Endothelial cell of umbilical vein (primary cell): ENCODE data around the gene UNC5CL. TPM values are rescaled to one million over a fixed set of nuclear protein-coding genes. Genes with fewer than 3 reads are reported as not detected.

Source experiments
- BruUV-seq: library from RNA; stranded (reverse); fragments of 400-500 nt; replicated peaks from 2 replicates; lab custom pipeline; 2021; lab: Mats Ljungman, UMichigan
- CTCF ChIA-PET: fragments of 300-600, 350-600 bp; sonication (Branson Sonifier 250); formaldehyde crosslinking; loops from one replicate; lab custom pipeline; 2021; ENCODE audit warnings: antibody characterized with exemption, inconsistent platforms; lab: Charles Lee
- POLR2A ChIA-PET: fragments of 300-600, 350-600 bp; sonication (Branson Sonifier 250); formaldehyde crosslinking; loops from one replicate; lab custom pipeline; 2021; ENCODE audit warnings: antibody characterized with exemption, inconsistent platforms; lab: Charles Lee
- DNase-seq: peaks from one replicate; pipeline ENCODE4 v3.0.0-alpha.2; 2011; ENCODE audit warnings: low read depth, low spot score
- FAIRE-seq: peaks from 2 replicates; lab custom pipeline; 2011; peaks lifted over from hg19 to GRCh38; lab: Jason Lieb, UNC
- H2AFZ ChIP-seq: 2 replicates; pipeline ENCODE4 v1.6.0; 2012; ENCODE audit warnings: low read depth, low read length, control low read depth, inconsistent platforms
- H3K27ac ChIP-seq: 2 replicates; pipeline ENCODE4 v1.5.1; 2011; ENCODE audit warnings: low read depth, mild to moderate bottlenecking, control low read depth, low read length, moderate library complexity; ENCODE audit not compliant: insufficient read depth
- H3K27me3 ChIP-seq, 2 experiments: 2 replicates each; pipeline versions ENCODE4 v1.6.0 to v1.6.1; 2011; ENCODE audit warnings: low read length in 2 of 2, mixed read lengths in 1 of 2; ENCODE audit not compliant: control insufficient read depth in 2 of 2, insufficient read depth in 2 of 2
- H3K36me3 ChIP-seq, 2 experiments: 2 replicates in 1 of 2; 3 replicates in 1 of 2; pipeline ENCODE4 v1.5.1; 2011; ENCODE audit warnings: low read length in 2 of 2, mild to moderate bottlenecking in 1 of 2, moderate library complexity in 1 of 2; ENCODE audit not compliant: control insufficient read depth in 2 of 2, insufficient read depth in 2 of 2; ENCODE audit errors: extremely low read depth in 1 of 2
- H3K4me1 ChIP-seq: 3 replicates; pipeline ENCODE4 v1.5.1; 2011; ENCODE audit warnings: mild to moderate bottlenecking, low read length; ENCODE audit not compliant: control insufficient read depth, insufficient read depth; ENCODE audit errors: extremely low read depth
- H3K4me2 ChIP-seq: 2 replicates; pipeline ENCODE4 v1.6.1; 2011; ENCODE audit warnings: low read length, control low read depth, mixed read lengths; ENCODE audit not compliant: insufficient read depth
- H3K4me3 ChIP-seq, 3 experiments: fragments of 200-600 bp in 1 of 3; sonication (generic), shearing (Covaris generic) in 1 of 3; replicated peaks in 1 of 3; 2 replicates each; pipeline ENCODE4 v1.5.1; 2011 to 2016; ENCODE audit warnings: control low read depth in 3 of 3, low read length in 3 of 3, mild to moderate bottlenecking in 2 of 3, inconsistent platforms in 1 of 3, low read depth in 1 of 3, moderate library complexity in 1 of 3; ENCODE audit not compliant: insufficient read depth in 1 of 3
- H3K79me2 ChIP-seq: 2 replicates; pipeline ENCODE4 v1.6.0; 2012; ENCODE audit warnings: low read length, inconsistent platforms; ENCODE audit not compliant: control insufficient read depth, insufficient read depth
- H3K9ac ChIP-seq: replicated peaks from 2 replicates; pipeline ENCODE3; 2011; ENCODE audit warnings: low read length, control low read depth; ENCODE audit not compliant: insufficient read depth; ENCODE audit errors: extremely low read depth
- H3K9me1 ChIP-seq: replicated peaks from 3 replicates; pipeline ENCODE4 v1.6.0; 2011; ENCODE audit warnings: mild to moderate bottlenecking, low read length; ENCODE audit not compliant: control insufficient read depth, insufficient read depth; ENCODE audit errors: extremely low read depth
- H3K9me3 ChIP-seq: replicated peaks from 2 replicates; pipeline ENCODE4 v1.5.1; 2012; ENCODE audit warnings: low read length, inconsistent platforms; ENCODE audit not compliant: control insufficient read depth, insufficient read depth
- H4K20me1 ChIP-seq: replicated peaks from 2 replicates; pipeline ENCODE3; 2011; ENCODE audit warnings: mild to moderate bottlenecking, low read length; ENCODE audit not compliant: control insufficient read depth, insufficient read depth; ENCODE audit errors: extremely low read depth
- EZH2 ChIP-seq: IDR thresholded peaks from 2 replicates; pipeline ENCODE4 v1.6.1; 2012; ENCODE audit warnings: borderline replicate concordance, low read depth, mild to moderate bottlenecking, moderate library complexity, low read length, inconsistent platforms; ENCODE audit not compliant: severe bottlenecking
- FOS ChIP-seq: IDR thresholded peaks from 2 replicates; pipeline ENCODE4 v1.6.1; 2011; ENCODE audit warnings: mild to moderate bottlenecking, low read length, moderate library complexity, borderline replicate concordance; ENCODE audit not compliant: insufficient read depth
- GATA2 ChIP-seq: IDR thresholded peaks from 2 replicates; pipeline ENCODE4 v1.7.0; 2011; ENCODE audit warnings: low read depth, mild to moderate bottlenecking, moderate library complexity, mixed read lengths, low read length; ENCODE audit not compliant: insufficient read length, insufficient read depth
- JUN ChIP-seq: IDR thresholded peaks from 2 replicates; pipeline ENCODE4 v1.6.1; 2011; ENCODE audit warnings: borderline replicate concordance, low read depth; ENCODE audit not compliant: insufficient read length, insufficient read depth
- MYC ChIP-seq: IDR thresholded peaks from one replicate; pipeline ENCODE4 v1.6.1; 2011; ENCODE audit warnings: mild to moderate bottlenecking, low read depth, low read length
- POLR2A ChIP-seq: IDR thresholded peaks from 2 replicates; pipeline ENCODE4 v1.6.1; 2012; ENCODE audit warnings: low read depth, mild to moderate bottlenecking, control low read depth, low read length
- POLR2AphosphoS5 ChIP-seq: IDR thresholded peaks from 2 replicates; pipeline ENCODE4 v1.6.1; 2012; ENCODE audit warnings: low read depth, mild to moderate bottlenecking, control low read depth, low read length, moderate library complexity; ENCODE audit not compliant: insufficient read depth
- dilution Hi-C: fragments of 300-500 bp; cut with MboI; formaldehyde crosslinking; loops from one replicate; pipeline ENCODE4 v1.15.0; 2019; ENCODE audit warnings: low sequenced_read_pairs; ENCODE audit not compliant: extremely low pct_ligation_motif_present
- intact Hi-C: fragments of 100-400 bp; cut with micrococcal nuclease; formaldehyde crosslinking; loops from one replicate; pipeline ENCODE4 v1.10.0; 2022
- polyA plus RNA-seq, 4 experiments: library from polyadenylated mRNA; depleted of rRNA in 3 of 4; stranded (reverse) in 3 of 4; unstranded in 1 of 4; fragments of >200 nt; gene quantifications; 2 replicates each; pipeline versions ENCODE4 v1.2.1 to v1.2.3, GENCODE V29; 2011 to 2012; ENCODE audit warnings: missing spikeins in 1 of 4
- total RNA-seq: library from RNA; stranded (reverse); gene quantifications from 2 replicates; pipeline ENCODE4 v1.2.3, GENCODE V29; 2021
- TF ChIP-seq, protein P1 (sequence below), 2 donors: IDR thresholded peaks; 1 replicate in 1 of 2; 2 replicates in 1 of 2; pipeline ENCODE4 v1.5.1; 2011; ENCODE audit warnings: low read length in 2 of 2, mild to moderate bottlenecking in 2 of 2, moderate library complexity in 2 of 2, control low read depth in 1 of 2, inconsistent platforms in 1 of 2, low read depth in 1 of 2; ENCODE audit not compliant: insufficient read depth in 1 of 2; ENCODE audit errors: extremely low read depth in 1 of 2
- TF ChIP-seq, protein P2 (sequence below): IDR thresholded peaks from 2 replicates; pipeline ENCODE4 v1.6.1; 2011; ENCODE audit not compliant: insufficient read depth, insufficient read length

The UNC5CL gene
- total and polyA plus RNA-seq, 2 donors (not counting 3 experiments of a cell fraction or from before 2014, with no cell fraction given) = 0.14 to 0.20 TPM

DNA sequence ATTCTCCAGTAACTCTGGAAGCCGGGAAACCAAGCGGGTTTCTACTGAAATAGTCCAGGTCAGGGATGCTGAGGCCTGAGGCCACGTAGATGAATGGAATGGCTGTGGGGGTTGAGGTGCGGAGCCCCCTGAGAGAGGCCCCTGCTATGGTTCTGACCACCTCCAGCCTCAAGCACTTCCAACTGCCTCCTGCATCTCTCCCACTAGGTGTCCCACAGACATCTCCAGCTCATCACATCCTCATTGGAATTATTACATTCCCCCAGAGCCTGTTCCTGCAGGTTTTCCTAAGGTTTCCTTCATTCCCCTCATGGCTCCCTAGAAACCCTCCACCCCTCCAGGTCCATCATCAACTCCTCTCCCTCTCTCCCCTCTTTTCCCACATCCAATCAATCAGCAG lies 48.7 kb downstream of the UNC5CL start:
- Histone ChIP-seq H3K27me3 (peaks cover 12 to 31% of the 10 kb centered on the region in 2 experiments), H4K20me1 (no peaks in the 10 kb centered on the region), H3K9me1 (no peaks in the 10 kb centered on the region), H3K4me3 (no peak overlapping the region), H2AFZ (no peak overlapping the region), H3K4me2 (no peak overlapping the region), H3K79me2 (no peaks in the 10 kb centered on the region), H3K9ac (no peak overlapping the region), H3K4me1 (no peaks in the 10 kb centered on the region), H3K9me3 (no peaks in the 10 kb centered on the region), H3K27ac (no peak overlapping the region), H3K36me3 (no peaks in the 10 kb centered on the region)
- no peak for FAIRE-seq
- DNase-seq = no peak
- dilution Hi-C loops = no loop called here
- ChIA-PET CTCF (interaction anchor here (1.4 kb wide), 1 partner anchor 96 kb away, joined by 3 read pairs; no protein-coding TSS in a partner anchor), POLR2A (no interaction called here)
- TF ChIP-seq, protein P1, sequence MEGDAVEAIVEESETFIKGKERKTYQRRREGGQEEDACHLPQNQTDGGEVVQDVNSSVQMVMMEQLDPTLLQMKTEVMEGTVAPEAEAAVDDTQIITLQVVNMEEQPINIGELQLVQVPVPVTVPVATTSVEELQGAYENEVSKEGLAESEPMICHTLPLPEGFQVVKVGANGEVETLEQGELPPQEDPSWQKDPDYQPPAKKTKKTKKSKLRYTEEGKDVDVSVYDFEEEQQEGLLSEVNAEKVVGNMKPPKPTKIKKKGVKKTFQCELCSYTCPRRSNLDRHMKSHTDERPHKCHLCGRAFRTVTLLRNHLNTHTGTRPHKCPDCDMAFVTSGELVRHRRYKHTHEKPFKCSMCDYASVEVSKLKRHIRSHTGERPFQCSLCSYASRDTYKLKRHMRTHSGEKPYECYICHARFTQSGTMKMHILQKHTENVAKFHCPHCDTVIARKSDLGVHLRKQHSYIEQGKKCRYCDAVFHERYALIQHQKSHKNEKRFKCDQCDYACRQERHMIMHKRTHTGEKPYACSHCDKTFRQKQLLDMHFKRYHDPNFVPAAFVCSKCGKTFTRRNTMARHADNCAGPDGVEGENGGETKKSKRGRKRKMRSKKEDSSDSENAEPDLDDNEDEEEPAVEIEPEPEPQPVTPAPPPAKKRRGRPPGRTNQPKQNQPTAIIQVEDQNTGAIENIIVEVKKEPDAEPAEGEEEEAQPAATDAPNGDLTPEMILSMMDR (IDR thresholded peaks at IDR 0.05; ENCODE audit: extremely low read depth in 1 of 2, insufficient read depth in 1 of 2, low read depth in 1 of 2, low read length in 2 of 2) = no peak
- no peak for TF ChIP-seq FOS
- TF ChIP-seq POLR2A = no peak
- TF ChIP-seq MYC = no peak
- no peak for TF ChIP-seq EZH2
- TF ChIP-seq, protein P2, sequence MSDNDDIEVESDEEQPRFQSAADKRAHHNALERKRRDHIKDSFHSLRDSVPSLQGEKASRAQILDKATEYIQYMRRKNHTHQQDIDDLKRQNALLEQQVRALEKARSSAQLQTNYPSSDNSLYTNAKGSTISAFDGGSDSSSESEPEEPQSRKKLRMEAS = no peak
- TF ChIP-seq POLR2AphosphoS5 = no peak
- TF ChIP-seq JUN = no peak
- TF ChIP-seq GATA2 = no peak
- no TSS peak for BruUV-seq
- intact Hi-C loops = loop anchor here (10.0 kb wide), 1 partner anchor 1106 kb away; no protein-coding TSS in a partner anchor
